Lower leg skin (tissue), 3 donors: Measurements from ENCODE around the gene PPM1E.

Source experiments
- POLR2A ChIP-seq, 2 donors: fragments of 450-650 bp; IDR thresholded peaks; one replicate each; pipeline ENCODE4 v1.6.1; 2016 to 2017; ENCODE audit warnings: antibody characterized with exemption in 2 of 2, mild to moderate bottlenecking in 1 of 2, moderate library complexity in 1 of 2
- TF ChIP-seq, protein P1 (sequence below), 3 donors: fragments of 450-650 bp; IDR thresholded peaks; one replicate each; pipeline ENCODE4 v1.5.1; 2016; ENCODE audit warnings: antibody characterized with exemption in 3 of 3, mild to moderate bottlenecking in 3 of 3, moderate library complexity in 2 of 3

DNA sequence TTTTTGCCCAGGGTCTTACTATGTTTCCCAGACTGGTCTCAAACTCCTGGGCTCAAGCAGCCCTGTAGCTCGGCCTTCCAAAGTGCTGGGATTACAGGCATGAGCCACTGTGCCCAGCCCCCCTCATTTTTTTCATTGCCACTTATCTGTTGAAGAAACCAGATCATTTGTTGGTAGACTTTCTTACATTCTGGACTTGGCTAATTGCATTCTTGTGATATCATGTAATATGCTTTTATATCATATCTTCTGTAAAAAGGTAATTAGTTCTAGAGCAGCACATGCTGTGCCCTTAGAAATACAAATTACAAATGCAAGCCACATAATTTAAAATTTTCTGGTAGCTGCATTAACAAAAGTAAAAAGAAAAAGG lies 53.9 kb downstream of the PPM1E start:
- TF ChIP-seq, protein P1, sequence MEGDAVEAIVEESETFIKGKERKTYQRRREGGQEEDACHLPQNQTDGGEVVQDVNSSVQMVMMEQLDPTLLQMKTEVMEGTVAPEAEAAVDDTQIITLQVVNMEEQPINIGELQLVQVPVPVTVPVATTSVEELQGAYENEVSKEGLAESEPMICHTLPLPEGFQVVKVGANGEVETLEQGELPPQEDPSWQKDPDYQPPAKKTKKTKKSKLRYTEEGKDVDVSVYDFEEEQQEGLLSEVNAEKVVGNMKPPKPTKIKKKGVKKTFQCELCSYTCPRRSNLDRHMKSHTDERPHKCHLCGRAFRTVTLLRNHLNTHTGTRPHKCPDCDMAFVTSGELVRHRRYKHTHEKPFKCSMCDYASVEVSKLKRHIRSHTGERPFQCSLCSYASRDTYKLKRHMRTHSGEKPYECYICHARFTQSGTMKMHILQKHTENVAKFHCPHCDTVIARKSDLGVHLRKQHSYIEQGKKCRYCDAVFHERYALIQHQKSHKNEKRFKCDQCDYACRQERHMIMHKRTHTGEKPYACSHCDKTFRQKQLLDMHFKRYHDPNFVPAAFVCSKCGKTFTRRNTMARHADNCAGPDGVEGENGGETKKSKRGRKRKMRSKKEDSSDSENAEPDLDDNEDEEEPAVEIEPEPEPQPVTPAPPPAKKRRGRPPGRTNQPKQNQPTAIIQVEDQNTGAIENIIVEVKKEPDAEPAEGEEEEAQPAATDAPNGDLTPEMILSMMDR (IDR thresholded peaks at IDR 0.05): no peak
- TF ChIP-seq POLR2A (IDR thresholded peaks at IDR 0.05): no peak
